ENCODE measurements around the gene COPG2. TPM values are rescaled to one million over a fixed set of nuclear protein-coding genes. Genes with fewer than 3 reads are reported as not detected.
"Not testable (repeated sequence)": the region's sequence is repeated elsewhere in the genome, so short reads cannot be mapped to it uniquely, and the experiment has no call there.

The COPG2 gene
- total and polyA plus RNA-seq, 2 experiments from 2014 or later = 7.0 to 35.1 TPM

DNA sequence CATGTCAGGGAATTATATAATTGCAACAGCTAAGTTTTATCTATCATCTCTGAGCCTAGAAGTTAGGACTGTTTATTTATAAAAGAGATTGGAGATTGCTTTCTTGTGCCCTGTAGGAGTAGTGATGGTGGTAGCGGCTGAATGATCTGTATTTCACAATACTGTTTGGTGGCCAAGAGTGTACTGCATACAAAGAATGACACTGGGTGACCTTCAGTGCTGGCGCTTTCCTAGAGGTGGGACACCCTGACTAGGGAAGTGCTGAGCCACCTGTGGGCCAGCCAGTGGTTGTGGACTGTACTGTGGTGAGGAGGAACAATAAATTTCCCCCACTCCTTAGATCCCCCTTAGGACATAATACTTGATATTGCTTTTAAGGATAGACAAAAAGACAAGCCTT is 53.0 kb downstream of the COPG2 start:
- Histone ChIP-seq H3K4me3 (no peak overlapping the region), H3K9me3 (ENCODE audit: low read depth) (no peaks in the 10 kb centered on the region), H3K27me3 (no peaks in the 10 kb centered on the region), H3K36me3 (peaks cover 21% of the 10 kb centered on the region), H3K4me1 (ENCODE audit: low read depth) (no peaks in the 10 kb centered on the region), H3K27ac (no peak overlapping the region)
- DNase-seq (ENCODE audit: low read depth in 1 of 2, low spot score in 1 of 2) = no peak
- TF ChIP-seq, protein P1, sequence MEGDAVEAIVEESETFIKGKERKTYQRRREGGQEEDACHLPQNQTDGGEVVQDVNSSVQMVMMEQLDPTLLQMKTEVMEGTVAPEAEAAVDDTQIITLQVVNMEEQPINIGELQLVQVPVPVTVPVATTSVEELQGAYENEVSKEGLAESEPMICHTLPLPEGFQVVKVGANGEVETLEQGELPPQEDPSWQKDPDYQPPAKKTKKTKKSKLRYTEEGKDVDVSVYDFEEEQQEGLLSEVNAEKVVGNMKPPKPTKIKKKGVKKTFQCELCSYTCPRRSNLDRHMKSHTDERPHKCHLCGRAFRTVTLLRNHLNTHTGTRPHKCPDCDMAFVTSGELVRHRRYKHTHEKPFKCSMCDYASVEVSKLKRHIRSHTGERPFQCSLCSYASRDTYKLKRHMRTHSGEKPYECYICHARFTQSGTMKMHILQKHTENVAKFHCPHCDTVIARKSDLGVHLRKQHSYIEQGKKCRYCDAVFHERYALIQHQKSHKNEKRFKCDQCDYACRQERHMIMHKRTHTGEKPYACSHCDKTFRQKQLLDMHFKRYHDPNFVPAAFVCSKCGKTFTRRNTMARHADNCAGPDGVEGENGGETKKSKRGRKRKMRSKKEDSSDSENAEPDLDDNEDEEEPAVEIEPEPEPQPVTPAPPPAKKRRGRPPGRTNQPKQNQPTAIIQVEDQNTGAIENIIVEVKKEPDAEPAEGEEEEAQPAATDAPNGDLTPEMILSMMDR (IDR thresholded peaks at IDR 0.05; ENCODE audit: low read depth, low read length) = no peak

- Histone ChIP-seq H3K4me1 (ENCODE audit: low read depth) (no peaks in the 10 kb centered on the region), H3K4me3 (no peak overlapping the region), H3K27me3 (no peaks in the 10 kb centered on the region), H3K27ac (no peak overlapping the region), H3K9me3 (ENCODE audit: low read depth) (no peaks in the 10 kb centered on the region), H3K36me3 (peaks cover 29% of the 10 kb centered on the region)
- no peak for DNase-seq (ENCODE audit: low read depth in 1 of 2, low spot score in 1 of 2)
- TF ChIP-seq, protein P1 (IDR thresholded peaks at IDR 0.05; ENCODE audit: low read depth, low read length) = no peak
Measured at GRCh38 chr7:130614449-130614848, 54.1 kb downstream of the COPG2 start.

DNA sequence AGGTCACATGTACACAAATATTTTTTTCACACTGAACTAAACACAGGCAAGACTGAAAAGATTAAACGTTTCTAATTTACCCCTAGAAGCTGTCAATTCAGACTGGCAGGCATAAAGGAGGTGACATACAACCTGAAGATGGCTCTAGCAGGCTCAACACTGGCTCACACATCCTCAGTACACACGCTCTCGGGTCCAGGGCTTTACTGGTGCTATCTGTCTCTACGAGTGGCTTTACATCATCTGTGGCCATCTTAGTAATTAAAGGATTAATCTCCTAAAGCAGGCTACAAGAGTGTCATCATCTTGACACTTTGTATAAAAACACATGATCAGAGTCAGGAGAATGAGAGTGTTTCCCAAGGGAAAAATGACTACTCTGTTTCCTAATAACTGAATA is 57.3 kb downstream of the COPG2 start:
- no peaks in the 10 kb centered on the region for H3K4me1 ChIP-seq (ENCODE audit: low read depth)
- H3K9me3 ChIP-seq (ENCODE audit: low read depth) = no peaks in the 10 kb centered on the region
- peaks cover 39% of the 10 kb centered on the region for H3K36me3 ChIP-seq
- TF ChIP-seq, protein P1 (IDR thresholded peaks at IDR 0.05; ENCODE audit: low read depth, low read length) = no peak
- no peak overlapping the region for H3K27ac ChIP-seq
- H3K4me3 ChIP-seq = no peak overlapping the region
- no peaks in the 10 kb centered on the region for H3K27me3 ChIP-seq
- no peak for DNase-seq (ENCODE audit: low read depth in 1 of 2, low spot score in 1 of 2)

- not testable (repeated sequence) for DNase-seq (ENCODE audit: low read depth in 1 of 2, low spot score in 1 of 2); H3K27ac ChIP-seq; H3K27me3 ChIP-seq; H3K4me3 ChIP-seq; H3K4me1 ChIP-seq (ENCODE audit: low read depth); H3K9me3 ChIP-seq (ENCODE audit: low read depth)
- H3K36me3 ChIP-seq = peaks cover 29% of the 10 kb centered on the region
Measured at GRCh38 chr7:130607066-130607465, 61.5 kb downstream of the COPG2 start.

GRCh38 chr7:130606161-130606560 is 62.4 kb downstream of the COPG2 start:
- H3K4me3 ChIP-seq = no peak overlapping the region
- DNase-seq (ENCODE audit: low read depth in 1 of 2, low spot score in 1 of 2) = no peak
- H3K4me1 ChIP-seq (ENCODE audit: low read depth) = no peaks in the 10 kb centered on the region
- no peak overlapping the region for H3K27ac ChIP-seq
- no peaks in the 10 kb centered on the region for H3K27me3 ChIP-seq
- TF ChIP-seq, protein P1 (IDR thresholded peaks at IDR 0.05; ENCODE audit: low read depth, low read length) = no peak
- H3K9me3 ChIP-seq (ENCODE audit: low read depth) = no peaks in the 10 kb centered on the region
- H3K36me3 ChIP-seq = peaks cover 23% of the 10 kb centered on the region

- no peak for DNase-seq (ENCODE audit: low read depth in 1 of 2, low spot score in 1 of 2)
- Histone ChIP-seq H3K27me3 (no peaks in the 10 kb centered on the region), H3K4me1 (ENCODE audit: low read depth) (no peaks in the 10 kb centered on the region), H3K36me3 (peaks cover 2% of the 10 kb centered on the region), H3K27ac (no peak overlapping the region), H3K4me3 (no peak overlapping the region), H3K9me3 (ENCODE audit: low read depth) (no peaks in the 10 kb centered on the region)
- TF ChIP-seq, protein P1 (IDR thresholded peaks at IDR 0.05; ENCODE audit: low read depth, low read length) = no peak
Measured at GRCh38 chr7:130598056-130598455, 70.5 kb downstream of the COPG2 start.
